ENCODE measurements around the gene EIPR1.

EIPR1 gene

GRCh38 chr2:3300224-3300995 is 77.2 kb downstream of the EIPR1 start:
- H3K9me3 ChIP-seq (ENCODE audit: control extremely low read depth in 1 of 5, control insufficient read depth in 4 of 5, insufficient read depth in 2 of 5, low read depth in 1 of 5, low read length in 4 of 5), result no peaks in the 10 kb centered on the region
- no peaks in the 10 kb centered on the region for H3K27me3 ChIP-seq (replicated peaks in 2 of 5; ENCODE audit: control insufficient read depth in 4 of 5, insufficient read depth in 5 of 5, low read length in 4 of 5)
- H3K4me1 ChIP-seq (ENCODE audit: control extremely low read depth in 1 of 4, control insufficient read depth in 4 of 4, insufficient read depth in 4 of 4, low read length in 3 of 4), result peaks cover 0 to 5% (median 0%) of the 10 kb centered on the region in 4 experiments
- WGBS (ENCODE audit: insufficient coverage), result 95% methylated on average over 8 of the region's 14 CpGs
- H3K36me3 ChIP-seq (ENCODE audit: control insufficient read depth in 4 of 4, insufficient read depth in 4 of 4, low read length in 3 of 4), result peaks cover 0 to 39% (median 4%) of the 10 kb centered on the region in 4 experiments
- ChIA-PET CTCF (no interaction called here), POLR2A (no interaction called here)
- no peak for DNase-seq
- no peak overlapping the region for H3K27ac ChIP-seq (ENCODE audit: insufficient read depth in 1 of 2, low read depth in 1 of 2, low read length in 2 of 2, poor library complexity in 1 of 2, severe bottlenecking in 2 of 2)
- no peak overlapping the region for H3K4me3 ChIP-seq (ENCODE audit: control insufficient read depth in 1 of 7, extremely low read depth in 1 of 7, insufficient read depth in 4 of 7, low read depth in 2 of 7, low read length in 6 of 7)

DNA sequence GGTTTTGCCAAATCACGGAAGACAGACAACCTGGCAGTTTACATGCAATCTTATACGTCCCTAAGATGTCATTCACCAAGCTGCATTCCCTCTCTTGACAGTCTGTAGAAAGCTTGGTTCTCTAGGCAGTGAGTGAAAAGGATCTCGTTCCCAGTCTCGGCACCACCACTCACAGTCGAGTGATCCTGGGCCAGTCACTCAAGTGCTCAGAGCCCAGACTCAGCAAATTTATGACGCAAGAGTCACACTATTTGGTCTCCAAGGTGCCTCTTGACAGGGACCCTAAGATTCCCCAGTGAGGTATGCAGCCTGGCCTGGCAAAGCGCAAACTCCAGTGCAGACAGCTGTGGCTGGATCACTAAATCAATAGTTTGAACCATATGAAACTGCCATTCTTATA is 77.9 kb downstream of the EIPR1 start:
- POLR2A ChIA-PET, result no interaction called here
- H3K9me3 ChIP-seq (ENCODE audit: control extremely low read depth in 1 of 5, control insufficient read depth in 4 of 5, insufficient read depth in 2 of 5, low read depth in 1 of 5, low read length in 4 of 5), result no peaks in the 10 kb centered on the region
- CTCF ChIA-PET, result no interaction called here

GRCh38 chr2:3299130-3299529 is 78.5 kb downstream of the EIPR1 start:
- peaks cover 0 to 5% (median 0%) of the 10 kb centered on the region in 4 experiments for H3K4me1 ChIP-seq (ENCODE audit: control extremely low read depth in 1 of 4, control insufficient read depth in 4 of 4, insufficient read depth in 4 of 4, low read length in 3 of 4)
- ChIA-PET CTCF (no interaction called here), POLR2A (interaction anchor here (0.6 kb wide), 1 partner anchor 1448 kb away, joined by 3 read pairs; no protein-coding TSS in a partner anchor)
- no peak overlapping the region for H3K27ac ChIP-seq (ENCODE audit: insufficient read depth in 1 of 2, low read depth in 1 of 2, low read length in 2 of 2, poor library complexity in 1 of 2, severe bottlenecking in 2 of 2)
- no peaks in the 10 kb centered on the region for H3K27me3 ChIP-seq (replicated peaks in 2 of 5; ENCODE audit: control insufficient read depth in 4 of 5, insufficient read depth in 5 of 5, low read length in 4 of 5)
- H3K36me3 ChIP-seq (ENCODE audit: control insufficient read depth in 4 of 4, insufficient read depth in 4 of 4, low read length in 3 of 4), result peaks cover 0 to 39% (median 4%) of the 10 kb centered on the region in 4 experiments
- H3K4me3 ChIP-seq (ENCODE audit: control insufficient read depth in 1 of 7, extremely low read depth in 1 of 7, insufficient read depth in 4 of 7, low read depth in 2 of 7, low read length in 6 of 7), result no peak overlapping the region
- no peaks in the 10 kb centered on the region for H3K9me3 ChIP-seq (ENCODE audit: control extremely low read depth in 1 of 5, control insufficient read depth in 4 of 5, insufficient read depth in 2 of 5, low read depth in 1 of 5, low read length in 4 of 5)
- DNase-seq, result no peak
- 99% methylated on average over 7 of the region's 12 CpGs for WGBS (ENCODE audit: insufficient coverage)

More for the DNA sequence above, 77.9 kb downstream of the EIPR1 start:
- peaks cover 0 to 5% (median 0%) of the 10 kb centered on the region in 4 experiments for H3K4me1 ChIP-seq (ENCODE audit: control extremely low read depth in 1 of 4, control insufficient read depth in 4 of 4, insufficient read depth in 4 of 4, low read length in 3 of 4)
- DNase-seq, result no peak
- H3K4me3 ChIP-seq (ENCODE audit: control insufficient read depth in 1 of 7, extremely low read depth in 1 of 7, insufficient read depth in 4 of 7, low read depth in 2 of 7, low read length in 6 of 7), result no peak overlapping the region
- WGBS (ENCODE audit: insufficient coverage), result 95% methylated on average over 7 of the region's 7 CpGs
- no peaks in the 10 kb centered on the region for H3K27me3 ChIP-seq (replicated peaks in 2 of 5; ENCODE audit: control insufficient read depth in 4 of 5, insufficient read depth in 5 of 5, low read length in 4 of 5)
- no peak overlapping the region for H3K27ac ChIP-seq (ENCODE audit: insufficient read depth in 1 of 2, low read depth in 1 of 2, low read length in 2 of 2, poor library complexity in 1 of 2, severe bottlenecking in 2 of 2)
- peaks cover 0 to 39% (median 4%) of the 10 kb centered on the region in 4 experiments for H3K36me3 ChIP-seq (ENCODE audit: control insufficient read depth in 4 of 4, insufficient read depth in 4 of 4, low read length in 3 of 4)

GRCh38 chr2:3298191-3298590 is 79.4 kb downstream of the EIPR1 start:
- CTCF ChIA-PET, result no interaction called here
- POLR2A ChIA-PET, result no interaction called here
- 96% methylated on average over 7 of the region's 7 CpGs for WGBS (ENCODE audit: insufficient coverage)

DNA sequence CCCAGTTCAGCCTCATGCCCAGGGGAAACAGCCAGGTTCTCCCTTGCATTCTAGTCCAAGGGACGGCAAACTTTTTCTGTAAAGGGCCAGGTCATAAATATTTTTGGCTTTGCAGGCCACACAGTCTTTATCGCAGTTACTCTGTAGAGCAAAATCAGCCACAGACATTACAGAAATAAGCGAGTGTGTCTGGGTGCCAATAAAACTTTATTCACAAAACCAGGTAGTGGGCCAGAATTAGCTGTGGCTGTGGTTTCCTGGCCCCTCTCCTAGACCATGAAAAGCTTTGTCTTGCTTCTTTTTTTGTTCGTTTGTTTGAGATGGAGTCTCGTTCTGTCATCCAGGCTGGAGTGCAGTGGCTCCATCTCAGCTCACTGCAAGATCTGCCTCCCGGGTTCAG is 80.1 kb downstream of the EIPR1 start:
- Histone ChIP-seq H3K36me3 (ENCODE audit: control insufficient read depth in 4 of 4, insufficient read depth in 4 of 4, low read length in 3 of 4) (peaks cover 0 to 34% (median 4%) of the 10 kb centered on the region in 4 experiments), H3K9me3 (ENCODE audit: control extremely low read depth in 1 of 5, control insufficient read depth in 4 of 5, insufficient read depth in 2 of 5, low read depth in 1 of 5, low read length in 4 of 5) (no peaks in the 10 kb centered on the region), H3K4me1 (ENCODE audit: control extremely low read depth in 1 of 4, control insufficient read depth in 4 of 4, insufficient read depth in 4 of 4, low read length in 3 of 4) (no peaks in the 10 kb centered on the region), H3K27me3 (replicated peaks in 2 of 5; ENCODE audit: control insufficient read depth in 4 of 5, insufficient read depth in 5 of 5, low read length in 4 of 5) (no peaks in the 10 kb centered on the region), H3K27ac (ENCODE audit: insufficient read depth in 1 of 2, low read depth in 1 of 2, low read length in 2 of 2, poor library complexity in 1 of 2, severe bottlenecking in 2 of 2) (no peak overlapping the region), H3K4me3 (ENCODE audit: control insufficient read depth in 1 of 7, extremely low read depth in 1 of 7, insufficient read depth in 4 of 7, low read depth in 2 of 7, low read length in 6 of 7) (no peak overlapping the region)
- POLR2A ChIA-PET, result no interaction called here
- CTCF ChIA-PET, result no interaction called here
- 97% methylated on average over 6 of the region's 6 CpGs for WGBS (ENCODE audit: insufficient coverage)
- no peak for DNase-seq

More at GRCh38 chr2:3298191-3298590, 79.4 kb downstream of the EIPR1 start:
- Histone ChIP-seq H3K4me1 (ENCODE audit: control extremely low read depth in 1 of 4, control insufficient read depth in 4 of 4, insufficient read depth in 4 of 4, low read length in 3 of 4) (peaks cover 0 to 2% (median 0%) of the 10 kb centered on the region in 4 experiments), H3K4me3 (ENCODE audit: control insufficient read depth in 1 of 7, extremely low read depth in 1 of 7, insufficient read depth in 4 of 7, low read depth in 2 of 7, low read length in 6 of 7) (no peak overlapping the region), H3K27me3 (replicated peaks in 2 of 5; ENCODE audit: control insufficient read depth in 4 of 5, insufficient read depth in 5 of 5, low read length in 4 of 5) (no peaks in the 10 kb centered on the region), H3K27ac (ENCODE audit: insufficient read depth in 1 of 2, low read depth in 1 of 2, low read length in 2 of 2, poor library complexity in 1 of 2, severe bottlenecking in 2 of 2) (no peak overlapping the region), H3K9me3 (ENCODE audit: control extremely low read depth in 1 of 5, control insufficient read depth in 4 of 5, insufficient read depth in 2 of 5, low read depth in 1 of 5, low read length in 4 of 5) (no peaks in the 10 kb centered on the region), H3K36me3 (ENCODE audit: control insufficient read depth in 4 of 4, insufficient read depth in 4 of 4, low read length in 3 of 4) (peaks cover 0 to 39% (median 4%) of the 10 kb centered on the region in 4 experiments)
- no peak for DNase-seq

- CTCF ChIA-PET, result no interaction called here
- 100% methylated on average over 3 of the region's 4 CpGs for WGBS (ENCODE audit: insufficient coverage)
- Histone ChIP-seq H3K27me3 (replicated peaks in 2 of 5; ENCODE audit: control insufficient read depth in 4 of 5, insufficient read depth in 5 of 5, low read length in 4 of 5) (no peaks in the 10 kb centered on the region), H3K27ac (ENCODE audit: insufficient read depth in 1 of 2, low read depth in 1 of 2, low read length in 2 of 2, poor library complexity in 1 of 2, severe bottlenecking in 2 of 2) (no peak overlapping the region), H3K4me1 (ENCODE audit: control extremely low read depth in 1 of 4, control insufficient read depth in 4 of 4, insufficient read depth in 4 of 4, low read length in 3 of 4) (no peaks in the 10 kb centered on the region), H3K4me3 (ENCODE audit: control insufficient read depth in 1 of 7, extremely low read depth in 1 of 7, insufficient read depth in 4 of 7, low read depth in 2 of 7, low read length in 6 of 7) (no peak overlapping the region), H3K9me3 (ENCODE audit: control extremely low read depth in 1 of 5, control insufficient read depth in 4 of 5, insufficient read depth in 2 of 5, low read depth in 1 of 5, low read length in 4 of 5) (no peaks in the 10 kb centered on the region), H3K36me3 (ENCODE audit: control insufficient read depth in 4 of 4, insufficient read depth in 4 of 4, low read length in 3 of 4) (peaks cover 0 to 30% (median 2%) of the 10 kb centered on the region in 4 experiments)
- DNase-seq, result no peak
- POLR2A ChIA-PET, result no interaction called here
Observed at GRCh38 chr2:3296182-3296972, 81.2 kb downstream of the EIPR1 start.

DNA sequence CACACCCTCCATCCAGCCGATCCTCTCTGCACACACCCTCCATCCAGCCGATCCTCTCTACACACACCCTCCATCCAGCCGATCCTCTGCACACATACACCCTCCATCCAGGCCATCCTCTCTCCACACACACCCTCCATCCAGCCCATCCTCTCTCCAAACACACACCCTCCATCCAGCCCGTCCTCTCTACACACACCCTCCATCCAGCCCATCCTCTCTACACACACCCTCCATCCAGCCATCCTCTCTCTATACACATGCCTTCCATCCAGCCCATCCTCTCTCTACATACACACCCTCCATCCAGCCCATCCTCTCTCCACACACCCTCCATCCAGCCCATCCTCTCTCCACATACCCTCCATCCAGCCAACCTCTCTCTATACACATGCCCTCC is 83.1 kb downstream of the EIPR1 start:
- H3K4me1 ChIP-seq (ENCODE audit: control extremely low read depth in 1 of 4, control insufficient read depth in 4 of 4, insufficient read depth in 4 of 4, low read length in 3 of 4), result no peaks in the 10 kb centered on the region
- peaks cover 0 to 5% (median under 1%) of the 10 kb centered on the region in 5 experiments for H3K9me3 ChIP-seq (ENCODE audit: control extremely low read depth in 1 of 5, control insufficient read depth in 4 of 5, insufficient read depth in 2 of 5, low read depth in 1 of 5, low read length in 4 of 5)
- CTCF ChIA-PET, result no interaction called here
- H3K4me3 ChIP-seq (ENCODE audit: control insufficient read depth in 1 of 7, extremely low read depth in 1 of 7, insufficient read depth in 4 of 7, low read depth in 2 of 7, low read length in 6 of 7), result no peak overlapping the region
- DNase-seq, result no peak
- H3K27ac ChIP-seq (ENCODE audit: insufficient read depth in 1 of 2, low read depth in 1 of 2, low read length in 2 of 2, poor library complexity in 1 of 2, severe bottlenecking in 2 of 2), result no peak overlapping the region
- WGBS (ENCODE audit: insufficient coverage), result 100% methylated on average over 1 of the region's 4 CpGs
- no peaks in the 10 kb centered on the region for H3K27me3 ChIP-seq (replicated peaks in 2 of 5; ENCODE audit: control insufficient read depth in 4 of 5, insufficient read depth in 5 of 5, low read length in 4 of 5)
- H3K36me3 ChIP-seq (ENCODE audit: control insufficient read depth in 4 of 4, insufficient read depth in 4 of 4, low read length in 3 of 4), result peaks cover 0 to 17% (median 4%) of the 10 kb centered on the region in 4 experiments
- POLR2A ChIA-PET, result no interaction called here
